ENCODE data around the gene ERBB4. TPM values are rescaled to one million over a fixed set of nuclear protein-coding genes. Genes with fewer than 3 reads are reported as not detected.
A peak's percentile ranks its signal among the peaks of the same experiment; 100 is the strongest.

The ERBB4 gene
- polyA plus RNA-seq, 1 experiment: not detected

- CTCF ChIA-PET: no interaction called here
- H3K27me3 ChIP-seq (ENCODE audit: control insufficient read depth, insufficient read depth, low read length): no peaks in the 10 kb centered on the region
- TF ChIP-seq, protein P1, sequence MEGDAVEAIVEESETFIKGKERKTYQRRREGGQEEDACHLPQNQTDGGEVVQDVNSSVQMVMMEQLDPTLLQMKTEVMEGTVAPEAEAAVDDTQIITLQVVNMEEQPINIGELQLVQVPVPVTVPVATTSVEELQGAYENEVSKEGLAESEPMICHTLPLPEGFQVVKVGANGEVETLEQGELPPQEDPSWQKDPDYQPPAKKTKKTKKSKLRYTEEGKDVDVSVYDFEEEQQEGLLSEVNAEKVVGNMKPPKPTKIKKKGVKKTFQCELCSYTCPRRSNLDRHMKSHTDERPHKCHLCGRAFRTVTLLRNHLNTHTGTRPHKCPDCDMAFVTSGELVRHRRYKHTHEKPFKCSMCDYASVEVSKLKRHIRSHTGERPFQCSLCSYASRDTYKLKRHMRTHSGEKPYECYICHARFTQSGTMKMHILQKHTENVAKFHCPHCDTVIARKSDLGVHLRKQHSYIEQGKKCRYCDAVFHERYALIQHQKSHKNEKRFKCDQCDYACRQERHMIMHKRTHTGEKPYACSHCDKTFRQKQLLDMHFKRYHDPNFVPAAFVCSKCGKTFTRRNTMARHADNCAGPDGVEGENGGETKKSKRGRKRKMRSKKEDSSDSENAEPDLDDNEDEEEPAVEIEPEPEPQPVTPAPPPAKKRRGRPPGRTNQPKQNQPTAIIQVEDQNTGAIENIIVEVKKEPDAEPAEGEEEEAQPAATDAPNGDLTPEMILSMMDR (IDR thresholded peaks at IDR 0.05; ENCODE audit: low read depth, low read length): no peak
- H3K9me3 ChIP-seq (ENCODE audit: control insufficient read depth, insufficient read depth, low read length): no peaks in the 10 kb centered on the region
- DNase-seq (ENCODE audit: low read depth, low spot score): no peak
- no peak overlapping the region for H3K27ac ChIP-seq (ENCODE audit: low read depth, low read length)
- POLR2A ChIA-PET: no interaction called here
- no peak overlapping the region for H3K4me3 ChIP-seq (ENCODE audit: low read depth, low read length)
Measured at GRCh38 chr2:212064318-212064717, 474.3 kb downstream of the ERBB4 start.

DNA sequence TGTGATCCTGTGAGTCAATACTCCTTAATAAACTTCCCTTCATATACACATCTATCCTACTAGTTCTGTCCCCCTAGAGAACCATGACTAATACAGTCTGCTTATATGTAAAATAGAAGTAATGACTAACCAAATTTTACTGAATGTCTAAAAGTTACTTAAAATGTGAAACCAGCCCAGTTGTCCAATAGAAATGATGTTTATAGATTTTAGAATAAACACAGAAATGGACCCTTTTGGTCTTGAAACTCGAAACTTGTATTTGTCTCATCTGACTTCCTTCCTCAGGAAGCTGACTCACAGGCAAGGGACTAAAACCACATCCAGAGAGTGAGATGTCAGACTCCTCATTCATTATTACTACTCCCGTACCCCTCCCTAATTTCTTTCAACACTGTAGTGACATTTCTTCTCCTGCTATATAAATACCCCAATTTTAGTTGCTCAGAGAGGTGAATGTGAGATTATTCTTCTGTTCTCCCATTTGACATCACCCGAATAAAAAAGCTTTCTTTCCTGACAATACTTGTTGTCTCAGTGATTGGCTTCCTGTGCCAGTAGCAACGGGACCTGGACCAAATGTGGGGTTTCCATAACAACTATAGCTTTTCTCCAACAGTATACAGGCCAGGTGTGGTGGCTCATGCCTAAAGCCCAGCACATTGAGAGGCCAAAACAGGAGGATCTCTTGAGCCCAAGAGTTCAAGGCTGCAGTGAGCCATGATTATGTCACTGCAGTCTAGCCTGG lies 486.0 kb downstream of the ERBB4 start:
- CTCF ChIA-PET: interaction anchor here (0.6 kb wide), 1 partner anchor 94 kb away, joined by 3 read pairs; no protein-coding TSS in a partner anchor
- TF ChIP-seq, protein P1 (IDR thresholded peaks at IDR 0.05; ENCODE audit: low read depth, low read length): no peak
- no peak overlapping the region for H3K4me3 ChIP-seq (ENCODE audit: low read depth, low read length)
- H3K27me3 ChIP-seq (ENCODE audit: control insufficient read depth, insufficient read depth, low read length): no peaks in the 10 kb centered on the region
- H3K27ac ChIP-seq (ENCODE audit: low read depth, low read length): peak overlapping the region; percentile 39
- POLR2A ChIA-PET: no interaction called here
- H3K9me3 ChIP-seq (ENCODE audit: control insufficient read depth, insufficient read depth, low read length): peaks cover 20% of the 10 kb centered on the region
- peak; percentile 38 for DNase-seq (ENCODE audit: low read depth, low spot score)

- H3K27me3 ChIP-seq (ENCODE audit: control insufficient read depth, insufficient read depth, low read length): no peaks in the 10 kb centered on the region
- H3K4me3 ChIP-seq (ENCODE audit: low read depth, low read length): no peak overlapping the region
- peaks cover 20% of the 10 kb centered on the region for H3K9me3 ChIP-seq (ENCODE audit: control insufficient read depth, insufficient read depth, low read length)
- DNase-seq (ENCODE audit: low read depth, low spot score): no peak
- CTCF ChIA-PET: no interaction called here
- POLR2A ChIA-PET: no interaction called here
- TF ChIP-seq, protein P1 (IDR thresholded peaks at IDR 0.05; ENCODE audit: low read depth, low read length): no peak
- no peak overlapping the region for H3K27ac ChIP-seq (ENCODE audit: low read depth, low read length)
Measured at GRCh38 chr2:212050871-212051270, 487.7 kb downstream of the ERBB4 start.

DNA sequence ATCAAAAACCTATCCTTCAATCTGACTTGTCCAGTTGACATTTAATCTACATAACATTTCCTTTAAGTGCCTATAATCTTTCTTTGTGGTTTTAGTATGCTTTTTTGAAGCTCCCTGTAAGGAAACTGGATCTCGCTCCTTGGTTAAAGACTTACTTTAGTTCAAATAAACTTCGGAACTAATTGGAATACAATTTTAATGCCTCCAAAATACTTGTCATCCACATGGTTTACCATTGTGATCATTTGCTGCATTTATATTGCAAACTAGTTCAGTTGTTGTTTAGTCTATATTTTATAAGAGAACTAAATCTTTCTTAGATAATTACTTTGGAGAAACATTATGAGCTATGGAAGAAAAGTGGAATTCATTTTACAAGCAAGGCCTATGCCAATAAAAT lies 496.0 kb downstream of the ERBB4 start:
- TF ChIP-seq, protein P1 (IDR thresholded peaks at IDR 0.05; ENCODE audit: low read depth, low read length): no peak
- H3K9me3 ChIP-seq (ENCODE audit: control insufficient read depth, insufficient read depth, low read length): no peaks in the 10 kb centered on the region
- no peak overlapping the region for H3K4me3 ChIP-seq (ENCODE audit: low read depth, low read length)
- no peak for DNase-seq (ENCODE audit: low read depth, low spot score)
- H3K27me3 ChIP-seq (ENCODE audit: control insufficient read depth, insufficient read depth, low read length): no peaks in the 10 kb centered on the region
- H3K27ac ChIP-seq (ENCODE audit: low read depth, low read length): no peak overlapping the region
- POLR2A ChIA-PET: no interaction called here
- CTCF ChIA-PET: no interaction called here

DNA sequence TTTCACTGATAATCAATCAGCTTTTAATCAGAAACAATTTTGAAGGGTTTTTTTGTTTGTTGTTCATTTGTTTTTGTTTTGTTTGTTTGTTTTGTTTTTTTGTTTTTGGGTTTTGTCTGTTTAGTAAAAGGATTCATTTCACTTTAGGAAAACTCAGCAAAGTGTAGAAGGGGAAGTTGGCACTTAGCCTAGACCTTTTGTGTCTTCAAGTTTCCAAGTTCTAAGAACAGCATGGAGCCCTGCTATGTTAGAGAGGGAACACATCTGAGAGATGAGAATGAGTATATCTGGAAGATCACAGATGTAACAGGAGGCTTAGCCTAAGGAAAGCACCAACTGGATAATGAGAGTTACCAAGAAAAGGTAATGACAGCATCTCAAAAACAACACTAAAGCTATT lies 501.5 kb downstream of the ERBB4 start:
- Histone ChIP-seq H3K27ac (ENCODE audit: low read depth, low read length) (no peak overlapping the region), H3K27me3 (ENCODE audit: control insufficient read depth, insufficient read depth, low read length) (no peaks in the 10 kb centered on the region), H3K4me3 (ENCODE audit: low read depth, low read length) (no peak overlapping the region), H3K9me3 (ENCODE audit: control insufficient read depth, insufficient read depth, low read length) (no peaks in the 10 kb centered on the region)
- POLR2A ChIA-PET: no interaction called here
- TF ChIP-seq, protein P1 (IDR thresholded peaks at IDR 0.05; ENCODE audit: low read depth, low read length): no peak
- CTCF ChIA-PET: no interaction called here
- no peak for DNase-seq (ENCODE audit: low read depth, low spot score)
